ENCODE data around the gene ZNF471.
A peak's percentile ranks its signal among the peaks of the same experiment; 100 is the strongest.

Gene ZNF471

GRCh38 chr19:56507446-56508289, at the start of gene ZNF471:
ZNF471 (plus strand) TSS chr19:56507855; CDS start chr19:56511572, 3,717 bp downstream.
- DNase-seq (ENCODE audit: low read depth), result peak; percentile 99

GRCh38 chr19:56474308-56474707, 33.3 kb upstream of the ZNF471 start:
- DNase-seq (ENCODE audit: low read depth), result no peak

GRCh38 chr19:56476093-56476492, 31.6 kb upstream of the ZNF471 start:
- no peak for DNase-seq (ENCODE audit: low read depth)

GRCh38 chr19:56476651-56477428, 30.8 kb upstream of the ZNF471 start, which contains the start of gene ZNF667:
ZNF667 (minus strand) TSS chr19:56477345; CDS start chr19:56462370, 14,975 bp downstream.
- peak; percentile 95 for DNase-seq (ENCODE audit: low read depth)

GRCh38 chr19:56477429-56478338, 30.0 kb upstream of the ZNF471 start:
- peak; percentile 91 for DNase-seq (ENCODE audit: low read depth)

GRCh38 chr19:56491399-56491798, 16.3 kb upstream of the ZNF471 start:
- DNase-seq (ENCODE audit: low read depth), result no peak

GRCh38 chr19:56504581-56504980, 3.1 kb upstream of the ZNF471 start:
- DNase-seq (ENCODE audit: low read depth), result no peak

GRCh38 chr19:56508290-56508778, 679 bp downstream of the ZNF471 start:
- no peak for DNase-seq (ENCODE audit: low read depth)

GRCh38 chr19:56525214-56525860, 17.7 kb downstream of the ZNF471 start:
- DNase-seq (ENCODE audit: low read depth), result no peak

GRCh38 chr19:56537442-56537841, 29.8 kb downstream of the ZNF471 start:
- no peak for DNase-seq (ENCODE audit: low read depth)

GRCh38 chr19:56538254-56538760, 30.7 kb downstream of the ZNF471 start:
- peak; percentile 91 for DNase-seq (ENCODE audit: low read depth)

- DNase-seq (ENCODE audit: low read depth), result peak; percentile 71
Measured at GRCh38 chr19:56538761-56539263, 31.2 kb downstream of the ZNF471 start, which contains the start of gene ZFP28. ZFP28 (plus strand) TSS chr19:56538948; CDS start chr19:56539019, 71 bp downstream.

GRCh38 chr19:56543776-56544175, 36.1 kb downstream of the ZNF471 start:
- DNase-seq (ENCODE audit: low read depth), result no peak

- DNase-seq (ENCODE audit: low read depth), result no peak
Measured at GRCh38 chr19:56547535-56547934, 39.9 kb downstream of the ZNF471 start.

- no peak for DNase-seq (ENCODE audit: low read depth)
Measured at GRCh38 chr19:56554272-56554869, 46.7 kb downstream of the ZNF471 start.

- DNase-seq (ENCODE audit: low read depth), result no peak
Measured at GRCh38 chr19:56562766-56563165, 55.1 kb downstream of the ZNF471 start.

- peak; percentile 34 for DNase-seq (ENCODE audit: low read depth)
Measured at GRCh38 chr19:56566904-56567273, 59.2 kb downstream of the ZNF471 start.

GRCh38 chr19:56567274-56568120, 59.8 kb downstream of the ZNF471 start, which contains the start of gene ZNF470:
ZNF470 (plus strand) TSS chr19:56567468; CDS start chr19:56570312, 2,844 bp downstream.
- DNase-seq (ENCODE audit: low read depth), result peak; percentile 89

- DNase-seq (ENCODE audit: low read depth), result no peak
Measured at GRCh38 chr19:56572589-56572988, 64.9 kb downstream of the ZNF471 start.

All from CMK (cell line).